ENCODE measurements around the gene CPEB4. TPM values are rescaled to one million over a fixed set of nuclear protein-coding genes. Genes with fewer than 3 reads are reported as not detected.

The CPEB4 gene
- total and polyA plus RNA-seq, 2 of the 4 experiments (the other 2 are of a cell fraction) = 7.8 to 22.6 TPM

DNA sequence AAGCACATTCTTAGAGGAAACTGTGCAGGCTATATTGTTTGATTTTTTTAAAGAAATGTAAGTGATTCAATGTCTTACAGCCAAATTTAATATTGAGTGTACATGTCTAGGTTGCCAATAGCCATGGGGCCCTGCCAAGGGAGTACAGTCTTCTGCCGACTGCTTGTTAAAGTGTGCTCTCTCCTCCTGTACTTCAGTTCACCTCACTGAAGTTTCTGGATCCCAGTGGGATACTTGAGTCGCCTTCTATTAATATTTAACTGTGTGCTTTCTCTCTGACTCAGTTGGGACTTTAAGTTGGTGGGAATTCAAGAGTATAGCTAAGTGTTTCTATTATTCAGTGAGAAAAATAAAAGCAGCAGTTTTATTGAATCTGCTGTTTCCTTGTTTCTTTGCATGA is 56.4 kb downstream of the CPEB4 start:
- H3K9me1 ChIP-seq (ENCODE audit: insufficient read depth, low read length) = no peaks in the 10 kb centered on the region; the same call in 1 of the 2 replicates
- no peak overlapping the region for H4K8ac ChIP-seq (ENCODE audit: low read depth in 2 of 2, low read length in 2 of 2)
- no peak overlapping the region for H3K4ac ChIP-seq (ENCODE audit: low read depth, low read length)
- H4K20me1 ChIP-seq (ENCODE audit: insufficient read depth, low read length) = no peaks in the 10 kb centered on the region
- H2BK20ac ChIP-seq (ENCODE audit: low read depth, low read length) = no peak overlapping the region
- ChIA-PET CTCF (interaction anchor here (3.0 kb wide), 1 partner anchor 19 kb away, joined by 16 read pairs; no protein-coding TSS in a partner anchor), POLR2A (ENCODE audit: unreplicated experiment) (no interaction called here)
- no peaks in the 10 kb centered on the region for H3K9me3 ChIP-seq (ENCODE audit: control insufficient read depth, insufficient read depth, low read length)
- H3K23ac ChIP-seq (ENCODE audit: low read depth, low read length) = no peak overlapping the region
- no TSS peak for BruUV-seq (replicated peaks)
- no peak for ATAC-seq (ENCODE audit: low read depth)
- no CpG with 5 or more reads among the region's 2 CpGs for WGBS, 2 experiments (ENCODE audit: extremely low coverage in 2 of 2, insufficient read length in 1 of 2)
- no peak overlapping the region for H3K14ac ChIP-seq (replicated peaks; ENCODE audit: low read depth, low read length)
- H3K36me3 ChIP-seq (ENCODE audit: control insufficient read depth, insufficient read depth, low read length) = peaks cover 10% of the 10 kb centered on the region
- no peak overlapping the region for H2BK5ac ChIP-seq (ENCODE audit: low read depth, low read length, poor library complexity, severe bottlenecking)
- no peak overlapping the region for H3K56ac ChIP-seq (ENCODE audit: extremely low read depth, insufficient read depth, low read length)
- H2AFZ ChIP-seq (replicated peaks; ENCODE audit: low read length, poor library complexity) = no peak overlapping the region
- H3K18ac ChIP-seq (ENCODE audit: low read depth, low read length) = no peak overlapping the region
- no peak overlapping the region for H2BK15ac ChIP-seq (ENCODE audit: low read depth, low read length)
- H3K9ac ChIP-seq (ENCODE audit: low read depth, low read length) = no peak overlapping the region
- no peak overlapping the region for H3K4me3 ChIP-seq (ENCODE audit: insufficient read depth, low read depth, low read length)
- no peak overlapping the region for H4K5ac ChIP-seq (ENCODE audit: low read depth, low read length)
- DNase-seq = no peak
- H3K4me2 ChIP-seq (ENCODE audit: low read depth, low read length) = no peak overlapping the region
- H3K27me3 ChIP-seq (ENCODE audit: control insufficient read depth, insufficient read depth, low read length) = no peaks in the 10 kb centered on the region
- no peak overlapping the region for H4K91ac ChIP-seq (ENCODE audit: insufficient read depth, low read depth, low read length)
- dilution Hi-C loops (cut with HindIII; ENCODE audit: low sequenced_read_pairs, unreplicated experiment) (no loop called here), intact Hi-C loops (cut with micrococcal nuclease) (no loop called here), in situ Hi-C loops (cut with MboI; ENCODE audit: low sequenced_read_pairs) (no loop called here)
- H3K27ac ChIP-seq (ENCODE audit: insufficient read depth, low read length) = no peak overlapping the region
- no peak overlapping the region for H2AK9ac ChIP-seq (replicated peaks; ENCODE audit: low read depth, low read length, poor library complexity)
- H2BK120ac ChIP-seq (ENCODE audit: low read depth, low read length) = no peak overlapping the region
- no peak overlapping the region for H2AK5ac ChIP-seq (ENCODE audit: low read depth, low read length)
- TF ChIP-seq MAFK (IDR thresholded peaks at IDR 0.05; ENCODE audit: low read depth, low read length) = no peak
- no peak for TF ChIP-seq POLR2A (IDR thresholded peaks at IDR 0.05; ENCODE audit: low read depth, low read length)
- TF ChIP-seq RAD21 (IDR thresholded peaks at IDR 0.05; ENCODE audit: low read length) = no peak
- TF ChIP-seq NFE2L2 (IDR thresholded peaks at IDR 0.05; ENCODE audit: low read depth, low read length) = no peak
- TF ChIP-seq RCOR1 (IDR thresholded peaks at IDR 0.05; ENCODE audit: insufficient replicate concordance, low read length) = no peak
- TF ChIP-seq CHD1 (IDR thresholded peaks at IDR 0.05; ENCODE audit: low read depth, low read length) = no peak
- TF ChIP-seq, protein P1, sequence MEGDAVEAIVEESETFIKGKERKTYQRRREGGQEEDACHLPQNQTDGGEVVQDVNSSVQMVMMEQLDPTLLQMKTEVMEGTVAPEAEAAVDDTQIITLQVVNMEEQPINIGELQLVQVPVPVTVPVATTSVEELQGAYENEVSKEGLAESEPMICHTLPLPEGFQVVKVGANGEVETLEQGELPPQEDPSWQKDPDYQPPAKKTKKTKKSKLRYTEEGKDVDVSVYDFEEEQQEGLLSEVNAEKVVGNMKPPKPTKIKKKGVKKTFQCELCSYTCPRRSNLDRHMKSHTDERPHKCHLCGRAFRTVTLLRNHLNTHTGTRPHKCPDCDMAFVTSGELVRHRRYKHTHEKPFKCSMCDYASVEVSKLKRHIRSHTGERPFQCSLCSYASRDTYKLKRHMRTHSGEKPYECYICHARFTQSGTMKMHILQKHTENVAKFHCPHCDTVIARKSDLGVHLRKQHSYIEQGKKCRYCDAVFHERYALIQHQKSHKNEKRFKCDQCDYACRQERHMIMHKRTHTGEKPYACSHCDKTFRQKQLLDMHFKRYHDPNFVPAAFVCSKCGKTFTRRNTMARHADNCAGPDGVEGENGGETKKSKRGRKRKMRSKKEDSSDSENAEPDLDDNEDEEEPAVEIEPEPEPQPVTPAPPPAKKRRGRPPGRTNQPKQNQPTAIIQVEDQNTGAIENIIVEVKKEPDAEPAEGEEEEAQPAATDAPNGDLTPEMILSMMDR (conservative IDR thresholded peaks at IDR 0.05; ENCODE audit: low read depth, low read length) = no peak
- no peak for TF ChIP-seq ELK1 (IDR thresholded peaks at IDR 0.05; ENCODE audit: borderline replicate concordance, low read depth, low read length)
- no peak for TF ChIP-seq MAZ (IDR thresholded peaks at IDR 0.05; ENCODE audit: borderline replicate concordance, low read depth, low read length)
- TF ChIP-seq SMC3 (IDR thresholded peaks at IDR 0.05; ENCODE audit: low read depth, low read length) = no peak
- TF ChIP-seq, protein P2, sequence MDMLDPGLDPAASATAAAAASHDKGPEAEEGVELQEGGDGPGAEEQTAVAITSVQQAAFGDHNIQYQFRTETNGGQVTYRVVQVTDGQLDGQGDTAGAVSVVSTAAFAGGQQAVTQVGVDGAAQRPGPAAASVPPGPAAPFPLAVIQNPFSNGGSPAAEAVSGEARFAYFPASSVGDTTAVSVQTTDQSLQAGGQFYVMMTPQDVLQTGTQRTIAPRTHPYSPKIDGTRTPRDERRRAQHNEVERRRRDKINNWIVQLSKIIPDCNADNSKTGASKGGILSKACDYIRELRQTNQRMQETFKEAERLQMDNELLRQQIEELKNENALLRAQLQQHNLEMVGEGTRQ (IDR thresholded peaks at IDR 0.05; ENCODE audit: low read depth, low read length) = no peak
- no peak for TF ChIP-seq FOS (IDR thresholded peaks at IDR 0.05; ENCODE audit: low read depth, low read length)
- no peak for TF ChIP-seq BHLHE40 (IDR thresholded peaks at IDR 0.05; ENCODE audit: low read depth, low read length)
- TF ChIP-seq RFX5 (IDR thresholded peaks at IDR 0.05; ENCODE audit: low read depth, low read length) = no peak
- TF ChIP-seq CEBPB (IDR thresholded peaks at IDR 0.05; ENCODE audit: low read depth, low read length) = no peak
- TF ChIP-seq MXI1 (IDR thresholded peaks at IDR 0.05; ENCODE audit: borderline replicate concordance, low read depth, low read length) = no peak
- H3K79me1 ChIP-seq (ENCODE audit: low read depth in 1 of 2, low read length in 2 of 2) = peaks cover 0 to 13% of the 10 kb centered on the region in 2 experiments; a peak in 3 of 4 replicates
- peaks cover 2% of the 10 kb centered on the region; the same call in 1 of the 2 replicates for H3K4me1 ChIP-seq (ENCODE audit: control insufficient read depth, insufficient read depth, low read length)

All from IMR-90 (cell line).